Choroid plexus epithelial cell (primary cell): ENCODE data around the gene EXOSC10.

Experiments
- DNase-seq: peaks from one replicate; pipeline ENCODE4 v3.0.0-alpha.2; 2010; ENCODE audit warnings: low read depth
- H3K4me3 ChIP-seq: 2 replicates; pipeline ENCODE4 v1.5.1; 2011; ENCODE audit warnings: low read depth, mild to moderate bottlenecking, control low read depth, low read length, moderate library complexity
- CTCF ChIP-seq: conservative IDR thresholded peaks from 2 replicates; pipeline ENCODE4 v1.5.1; 2011; ENCODE audit warnings: low read depth, mild to moderate bottlenecking, control low read depth, inconsistent platforms, low read length, moderate library complexity

EXOSC10 gene

GRCh38 chr1:11142618-11143391 lies 43.1 kb upstream of the EXOSC10 start:
- TF ChIP-seq CTCF: no peak
- no peak for DNase-seq
- H3K4me3 ChIP-seq: no peak overlapping the region

GRCh38 chr1:11138952-11139351 lies 39.3 kb upstream of the EXOSC10 start:
- H3K4me3 ChIP-seq: no peak overlapping the region
- no peak for TF ChIP-seq CTCF
- DNase-seq: peak; percentile 64

- H3K4me3 ChIP-seq: no peak overlapping the region
- no peak for DNase-seq
- TF ChIP-seq CTCF: no peak
Measured at GRCh38 chr1:11138029-11138428, 38.4 kb upstream of the EXOSC10 start.

- DNase-seq: no peak
- TF ChIP-seq CTCF: no peak
- no peak overlapping the region for H3K4me3 ChIP-seq
Measured at GRCh38 chr1:11134898-11135266, 35.2 kb upstream of the EXOSC10 start.

- no peak for TF ChIP-seq CTCF
- no peak overlapping the region for H3K4me3 ChIP-seq
- DNase-seq: no peak
Measured at GRCh38 chr1:11134251-11134897, 34.7 kb upstream of the EXOSC10 start.

- TF ChIP-seq CTCF: no peak
- no peak for DNase-seq
- H3K4me3 ChIP-seq: no peak overlapping the region
Measured at GRCh38 chr1:11132563-11133293, 33.1 kb upstream of the EXOSC10 start.

GRCh38 chr1:11131816-11132215 lies 32.1 kb upstream of the EXOSC10 start:
- DNase-seq: no peak
- TF ChIP-seq CTCF: no peak
- H3K4me3 ChIP-seq: no peak overlapping the region
